ENCODE results near the gene MOCS3. TPM values are rescaled to one million over a fixed set of nuclear protein-coding genes. Genes with fewer than 3 reads are reported as not detected.

Gene MOCS3
- total and polyA plus RNA-seq, 2 of the 13 experiments (the other 11 are each of a cell fraction or from before 2014, with no cell fraction given): 3.7 to 8.4 TPM

- no peak for TF ChIP-seq ZHX1 (CRISPR knock-in tag; IDR thresholded peaks at IDR 0.05; ENCODE audit: low read depth)
- TF ChIP-seq ZNF747 (CRISPR knock-in tag; IDR thresholded peaks at IDR 0.05; ENCODE audit: borderline replicate concordance): peak; percentile 38; the same call in 1 of the 2 replicates
- TF ChIP-seq NR3C1 (CRISPR knock-in tag; IDR thresholded peaks at IDR 0.05): 0 out of 2 replicates have a peak, but pooled peaks have one; percentile 38
- TF ChIP-seq NAIF1 (CRISPR knock-in tag; IDR thresholded peaks at IDR 0.05; ENCODE audit: borderline replicate concordance): no peak
- TF ChIP-seq SOX5 (CRISPR knock-in tag; IDR thresholded peaks at IDR 0.05; ENCODE audit: borderline replicate concordance): no peak; the same call in 1 of the 2 replicates
- TF ChIP-seq ATF1 (CRISPR knock-in tag; IDR thresholded peaks at IDR 0.05): peak; percentile 96
- TF ChIP-seq ZNF761 (CRISPR knock-in tag; conservative IDR thresholded peaks at IDR 0.05): peak; percentile 87; the same call in 1 of the 2 replicates
- TF ChIP-seq ZBTB3 (CRISPR knock-in tag; IDR thresholded peaks at IDR 0.05; ENCODE audit: borderline replicate concordance, low read depth): peak; percentile 53; the same call in 1 of the 2 replicates
- no peak; the same call in 1 of the 2 replicates for TF ChIP-seq ZNF605 (CRISPR knock-in tag; IDR thresholded peaks at IDR 0.05)
- 0 out of 2 replicates have a peak, but pooled peaks have one; percentile 89 for TF ChIP-seq KMT2A (CRISPR knock-in tag; IDR thresholded peaks at IDR 0.05)
- TF ChIP-seq PBX3 (CRISPR knock-in tag; IDR thresholded peaks at IDR 0.05; ENCODE audit: borderline replicate concordance): no peak; the same call in 1 of the 2 replicates
- no peak for TF ChIP-seq PHB2 (IDR thresholded peaks at IDR 0.05; ENCODE audit: partially characterized antibody)
- TF ChIP-seq HHEX (CRISPR knock-in tag; IDR thresholded peaks at IDR 0.05): no peak
- no peak; the same call in 1 of the 2 replicates for TF ChIP-seq MEF2D (CRISPR knock-in tag; IDR thresholded peaks at IDR 0.05)
- TF ChIP-seq ARID5B (CRISPR knock-in tag; IDR thresholded peaks at IDR 0.05): 0 out of 2 replicates have a peak, but pooled peaks have one; percentile 6
- TF ChIP-seq BRF2 (CRISPR knock-in tag; IDR thresholded peaks at IDR 0.05): no peak
- no peak; the same call in 1 of the 2 replicates for TF ChIP-seq ZNF430 (CRISPR knock-in tag; IDR thresholded peaks at IDR 0.05)
- TF ChIP-seq ZNF704 (CRISPR knock-in tag; IDR thresholded peaks at IDR 0.05; ENCODE audit: borderline replicate concordance): peak; percentile 66; the same call in 1 of the 2 replicates
Measured at GRCh38 chr20:50958615-50959542, at the start of gene MOCS3 (continued).

Data from HepG2 (cell line).